Measurements from ENCODE around the gene CDC5L. TPM values are rescaled to one million over a fixed set of nuclear protein-coding genes. Genes with fewer than 3 reads are reported as not detected.

The CDC5L gene
- total and polyA plus RNA-seq, 2 of the 13 experiments (the other 11 are each of a cell fraction or from before 2014, with no cell fraction given): 11.0 to 34.2 TPM

DNA sequence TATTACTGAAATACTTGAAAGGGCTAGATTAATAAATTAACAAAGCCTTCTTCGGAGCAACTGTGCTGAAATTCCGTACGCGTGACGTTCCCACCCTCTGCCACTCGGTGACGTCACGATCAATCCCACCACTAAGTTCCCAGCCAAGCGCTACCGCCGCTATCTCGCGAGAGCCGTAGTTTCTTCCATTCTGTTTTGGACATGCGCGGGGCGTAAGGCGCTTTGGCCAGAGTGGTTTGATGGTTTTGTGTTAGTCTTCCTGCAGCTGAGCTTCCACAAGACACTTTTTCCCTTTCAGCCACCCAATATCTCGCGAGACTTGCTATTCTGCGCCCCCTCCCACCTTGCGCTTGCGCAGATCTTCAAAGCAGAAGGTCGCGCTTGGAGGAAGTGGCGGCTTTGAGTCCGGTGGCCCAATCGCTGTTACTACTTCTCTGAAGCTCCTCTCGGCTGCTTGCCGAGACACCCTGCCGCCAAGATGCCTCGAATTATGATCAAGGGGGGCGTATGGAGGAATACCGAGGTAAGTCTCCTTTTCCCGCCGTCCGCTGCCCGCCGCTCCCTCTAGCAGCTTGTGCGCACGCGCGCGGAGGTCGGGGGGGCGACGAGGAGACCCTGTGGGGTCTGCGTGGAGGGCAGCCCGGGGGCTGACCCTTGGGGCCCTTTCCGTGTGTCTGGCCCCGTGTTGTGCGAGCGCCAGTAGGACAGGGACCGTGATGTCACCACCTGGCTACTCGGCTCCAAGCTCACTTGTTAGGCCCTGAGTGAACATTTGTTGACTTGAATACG is at the start of gene CDC5L (continued):
- TF ChIP-seq, protein P1, sequence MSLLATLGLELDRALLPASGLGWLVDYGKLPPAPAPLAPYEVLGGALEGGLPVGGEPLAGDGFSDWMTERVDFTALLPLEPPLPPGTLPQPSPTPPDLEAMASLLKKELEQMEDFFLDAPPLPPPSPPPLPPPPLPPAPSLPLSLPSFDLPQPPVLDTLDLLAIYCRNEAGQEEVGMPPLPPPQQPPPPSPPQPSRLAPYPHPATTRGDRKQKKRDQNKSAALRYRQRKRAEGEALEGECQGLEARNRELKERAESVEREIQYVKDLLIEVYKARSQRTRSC (CRISPR knock-in tag; IDR thresholded peaks at IDR 0.05; ENCODE audit: low read depth): no peak
- TF ChIP-seq, protein P2, sequence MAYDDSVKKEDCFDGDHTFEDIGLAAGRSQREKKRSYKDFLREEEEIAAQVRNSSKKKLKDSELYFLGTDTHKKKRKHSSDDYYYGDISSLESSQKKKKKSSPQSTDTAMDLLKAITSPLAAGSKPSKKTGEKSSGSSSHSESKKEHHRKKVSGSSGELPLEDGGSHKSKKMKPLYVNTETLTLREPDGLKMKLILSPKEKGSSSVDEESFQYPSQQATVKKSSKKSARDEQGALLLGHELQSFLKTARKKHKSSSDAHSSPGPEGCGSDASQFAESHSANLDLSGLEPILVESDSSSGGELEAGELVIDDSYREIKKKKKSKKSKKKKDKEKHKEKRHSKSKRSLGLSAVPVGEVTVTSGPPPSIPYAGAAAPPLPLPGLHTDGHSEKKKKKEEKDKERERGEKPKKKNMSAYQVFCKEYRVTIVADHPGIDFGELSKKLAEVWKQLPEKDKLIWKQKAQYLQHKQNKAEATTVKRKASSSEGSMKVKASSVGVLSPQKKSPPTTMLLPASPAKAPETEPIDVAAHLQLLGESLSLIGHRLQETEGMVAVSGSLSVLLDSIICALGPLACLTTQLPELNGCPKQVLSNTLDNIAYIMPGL (CRISPR knock-in tag; IDR thresholded peaks at IDR 0.05; ENCODE audit: borderline replicate concordance in 1 of 2, low read depth in 1 of 2): peak; percentile 56 to 85; a peak in 3 of 4 replicates
- TF ChIP-seq ZNF225 (CRISPR knock-in tag; IDR thresholded peaks at IDR 0.05) (0 out of 2 replicates have a peak, but pooled peaks have one; percentile 37), NR2F2 (IDR thresholded peaks at IDR 0.05; ENCODE audit: borderline replicate concordance, low read depth) (peak; percentile 58; the same call in 1 of the 2 replicates), ZNF354B (CRISPR knock-in tag; IDR thresholded peaks at IDR 0.05) (0 out of 2 replicates have a peak, but pooled peaks have one; percentile 8), FIP1L1 (IDR thresholded peaks at IDR 0.05; ENCODE audit: borderline replicate concordance, insufficient read depth, low read depth, low read length) (no peak), NCOA2 (CRISPR knock-in tag; IDR thresholded peaks at IDR 0.05) (peak; percentile 48; the same call in 1 of the 2 replicates), ZNF317 (CRISPR knock-in tag; IDR thresholded peaks at IDR 0.05) (no peak; the same call in 1 of the 2 replicates), SMAD1 (CRISPR knock-in tag; IDR thresholded peaks at IDR 0.05; ENCODE audit: borderline replicate concordance, low read depth) (peak; percentile 10; the same call in 1 of the 2 replicates), NFIC (IDR thresholded peaks at IDR 0.05; ENCODE audit: low read length) (no peak), ZNF569 (CRISPR knock-in tag; IDR thresholded peaks at IDR 0.05; ENCODE audit: borderline replicate concordance) (0 out of 2 replicates have a peak, but pooled peaks have one; percentile 82), ZNF124 (CRISPR knock-in tag; IDR thresholded peaks at IDR 0.05) (peak; percentile 61; the same call in 1 of the 2 replicates), ZNF800 (CRISPR knock-in tag; IDR thresholded peaks at IDR 0.05) (peak; percentile 72; the same call in 1 of the 2 replicates), TCF12 (IDR thresholded peaks at IDR 0.05) (no peak), TCF12 (CRISPR knock-in tag; IDR thresholded peaks at IDR 0.05) (0 out of 2 replicates have a peak, but pooled peaks have one; percentile 19)
- TF ChIP-seq, protein P3, sequence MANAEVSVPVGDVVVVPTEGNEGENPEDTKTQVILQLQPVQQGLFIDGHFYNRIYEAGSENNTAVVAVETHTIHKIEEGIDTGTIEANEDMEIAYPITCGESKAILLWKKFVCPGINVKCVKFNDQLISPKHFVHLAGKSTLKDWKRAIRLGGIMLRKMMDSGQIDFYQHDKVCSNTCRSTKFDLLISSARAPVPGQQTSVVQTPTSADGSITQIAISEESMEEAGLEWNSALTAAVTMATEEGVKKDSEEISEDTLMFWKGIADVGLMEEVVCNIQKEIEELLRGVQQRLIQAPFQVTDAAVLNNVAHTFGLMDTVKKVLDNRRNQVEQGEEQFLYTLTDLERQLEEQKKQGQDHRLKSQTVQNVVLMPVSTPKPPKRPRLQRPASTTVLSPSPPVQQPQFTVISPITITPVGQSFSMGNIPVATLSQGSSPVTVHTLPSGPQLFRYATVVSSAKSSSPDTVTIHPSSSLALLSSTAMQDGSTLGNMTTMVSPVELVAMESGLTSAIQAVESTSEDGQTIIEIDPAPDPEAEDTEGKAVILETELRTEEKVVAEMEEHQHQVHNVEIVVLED (CRISPR knock-in tag; IDR thresholded peaks at IDR 0.05; ENCODE audit: borderline replicate concordance): peak; percentile 84
- TF ChIP-seq, protein P4, sequence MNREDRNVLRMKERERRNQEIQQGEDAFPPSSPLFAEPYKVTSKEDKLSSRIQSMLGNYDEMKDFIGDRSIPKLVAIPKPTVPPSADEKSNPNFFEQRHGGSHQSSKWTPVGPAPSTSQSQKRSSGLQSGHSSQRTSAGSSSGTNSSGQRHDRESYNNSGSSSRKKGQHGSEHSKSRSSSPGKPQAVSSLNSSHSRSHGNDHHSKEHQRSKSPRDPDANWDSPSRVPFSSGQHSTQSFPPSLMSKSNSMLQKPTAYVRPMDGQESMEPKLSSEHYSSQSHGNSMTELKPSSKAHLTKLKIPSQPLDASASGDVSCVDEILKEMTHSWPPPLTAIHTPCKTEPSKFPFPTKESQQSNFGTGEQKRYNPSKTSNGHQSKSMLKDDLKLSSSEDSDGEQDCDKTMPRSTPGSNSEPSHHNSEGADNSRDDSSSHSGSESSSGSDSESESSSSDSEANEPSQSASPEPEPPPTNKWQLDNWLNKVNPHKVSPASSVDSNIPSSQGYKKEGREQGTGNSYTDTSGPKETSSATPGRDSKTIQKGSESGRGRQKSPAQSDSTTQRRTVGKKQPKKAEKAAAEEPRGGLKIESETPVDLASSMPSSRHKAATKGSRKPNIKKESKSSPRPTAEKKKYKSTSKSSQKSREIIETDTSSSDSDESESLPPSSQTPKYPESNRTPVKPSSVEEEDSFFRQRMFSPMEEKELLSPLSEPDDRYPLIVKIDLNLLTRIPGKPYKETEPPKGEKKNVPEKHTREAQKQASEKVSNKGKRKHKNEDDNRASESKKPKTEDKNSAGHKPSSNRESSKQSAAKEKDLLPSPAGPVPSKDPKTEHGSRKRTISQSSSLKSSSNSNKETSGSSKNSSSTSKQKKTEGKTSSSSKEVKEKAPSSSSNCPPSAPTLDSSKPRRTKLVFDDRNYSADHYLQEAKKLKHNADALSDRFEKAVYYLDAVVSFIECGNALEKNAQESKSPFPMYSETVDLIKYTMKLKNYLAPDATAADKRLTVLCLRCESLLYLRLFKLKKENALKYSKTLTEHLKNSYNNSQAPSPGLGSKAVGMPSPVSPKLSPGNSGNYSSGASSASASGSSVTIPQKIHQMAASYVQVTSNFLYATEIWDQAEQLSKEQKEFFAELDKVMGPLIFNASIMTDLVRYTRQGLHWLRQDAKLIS (CRISPR knock-in tag; IDR thresholded peaks at IDR 0.05): peak; percentile 88; the same call in 1 of the 2 replicates
